HCT116 (cell line): ENCODE data around the gene N4BP3.

Experiments
- EZH2 ChIP-seq: fragments of 200-600 bp; sonication (generic); IDR thresholded peaks from 2 replicates; pipeline ENCODE4 v1.6.1; 2017; ENCODE audit warnings: antibody characterized with exemption, mixed run types
- EZH2phosphoT487 ChIP-seq: fragments of 200-600 bp; IDR thresholded peaks from 2 replicates; pipeline ENCODE4 v1.6.1; 2018; ENCODE audit warnings: antibody characterized with exemption, borderline replicate concordance
- SP1 ChIP-seq: IDR thresholded peaks from 2 replicates; pipeline ENCODE4 v1.6.1; 2012; ENCODE audit warnings: low read depth
- SRF ChIP-seq: IDR thresholded peaks from 2 replicates; pipeline ENCODE4 v1.6.1; 2012; ENCODE audit warnings: low read depth
- TF ChIP-seq, protein P1 (sequence below), 3 experiments: fragments of 200-600 bp in 1 of 3; sonication (generic) in 1 of 3; IDR thresholded peaks in 2 of 3; conservative IDR thresholded peaks in 1 of 3; 2 replicates each; pipeline ENCODE4 v1.5.1; 2012 to 2017; ENCODE audit warnings: low read depth in 2 of 3, low read length in 2 of 3, antibody characterized with exemption in 1 of 3, borderline replicate concordance in 1 of 3, control low read depth in 1 of 3, mild to moderate bottlenecking in 1 of 3, mixed read lengths in 1 of 3, mixed run types in 1 of 3, moderate library complexity in 1 of 3; ENCODE audit not compliant: insufficient read depth in 1 of 3
- TF ChIP-seq, protein P2 (sequence below): IDR thresholded peaks from 2 replicates; pipeline ENCODE4 v1.6.1; 2012; ENCODE audit warnings: low read depth
- TF ChIP-seq, protein P3 (sequence below): IDR thresholded peaks from 2 replicates; pipeline ENCODE4 v1.6.1; 2012
- TF ChIP-seq, protein P4 (sequence below): IDR thresholded peaks from 2 replicates; pipeline ENCODE4 v1.6.1; 2011; ENCODE audit warnings: mild to moderate bottlenecking, low read length, moderate library complexity; ENCODE audit not compliant: insufficient replicate concordance; ENCODE audit errors: extremely low read depth

DNA sequence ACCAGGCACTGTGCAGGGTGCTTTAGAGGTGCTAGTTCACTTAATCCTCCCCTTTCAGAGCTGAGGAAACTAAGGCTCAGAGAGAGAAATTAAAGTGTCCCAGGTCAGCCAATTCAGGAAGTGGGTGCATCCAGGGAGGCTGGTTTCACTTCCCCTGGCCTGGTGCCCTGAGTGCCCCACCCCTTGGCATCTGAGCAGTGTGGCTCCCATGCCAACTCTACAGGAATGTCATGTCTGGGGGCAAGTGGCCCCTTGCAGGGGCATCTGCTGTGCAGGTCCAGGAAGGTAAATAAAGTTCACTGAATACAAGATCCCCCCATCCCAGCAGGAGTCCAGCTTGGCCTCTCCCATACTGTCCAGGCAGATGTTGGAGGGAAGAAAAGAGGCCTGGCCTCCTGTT lies 4.4 kb upstream of the N4BP3 start:
- TF ChIP-seq SP1 (no peak), EZH2 (no peak), SRF (no peak), EZH2phosphoT487 (no peak)
- TF ChIP-seq, protein P1, sequence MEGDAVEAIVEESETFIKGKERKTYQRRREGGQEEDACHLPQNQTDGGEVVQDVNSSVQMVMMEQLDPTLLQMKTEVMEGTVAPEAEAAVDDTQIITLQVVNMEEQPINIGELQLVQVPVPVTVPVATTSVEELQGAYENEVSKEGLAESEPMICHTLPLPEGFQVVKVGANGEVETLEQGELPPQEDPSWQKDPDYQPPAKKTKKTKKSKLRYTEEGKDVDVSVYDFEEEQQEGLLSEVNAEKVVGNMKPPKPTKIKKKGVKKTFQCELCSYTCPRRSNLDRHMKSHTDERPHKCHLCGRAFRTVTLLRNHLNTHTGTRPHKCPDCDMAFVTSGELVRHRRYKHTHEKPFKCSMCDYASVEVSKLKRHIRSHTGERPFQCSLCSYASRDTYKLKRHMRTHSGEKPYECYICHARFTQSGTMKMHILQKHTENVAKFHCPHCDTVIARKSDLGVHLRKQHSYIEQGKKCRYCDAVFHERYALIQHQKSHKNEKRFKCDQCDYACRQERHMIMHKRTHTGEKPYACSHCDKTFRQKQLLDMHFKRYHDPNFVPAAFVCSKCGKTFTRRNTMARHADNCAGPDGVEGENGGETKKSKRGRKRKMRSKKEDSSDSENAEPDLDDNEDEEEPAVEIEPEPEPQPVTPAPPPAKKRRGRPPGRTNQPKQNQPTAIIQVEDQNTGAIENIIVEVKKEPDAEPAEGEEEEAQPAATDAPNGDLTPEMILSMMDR (IDR thresholded peaks at IDR 0.05 in 2 of 3, conservative IDR thresholded peaks at IDR 0.05 in 1 of 3; ENCODE audit: borderline replicate concordance in 1 of 3, insufficient read depth in 1 of 3, low read depth in 2 of 3, low read length in 2 of 3) = no peak
- TF ChIP-seq, protein P2, sequence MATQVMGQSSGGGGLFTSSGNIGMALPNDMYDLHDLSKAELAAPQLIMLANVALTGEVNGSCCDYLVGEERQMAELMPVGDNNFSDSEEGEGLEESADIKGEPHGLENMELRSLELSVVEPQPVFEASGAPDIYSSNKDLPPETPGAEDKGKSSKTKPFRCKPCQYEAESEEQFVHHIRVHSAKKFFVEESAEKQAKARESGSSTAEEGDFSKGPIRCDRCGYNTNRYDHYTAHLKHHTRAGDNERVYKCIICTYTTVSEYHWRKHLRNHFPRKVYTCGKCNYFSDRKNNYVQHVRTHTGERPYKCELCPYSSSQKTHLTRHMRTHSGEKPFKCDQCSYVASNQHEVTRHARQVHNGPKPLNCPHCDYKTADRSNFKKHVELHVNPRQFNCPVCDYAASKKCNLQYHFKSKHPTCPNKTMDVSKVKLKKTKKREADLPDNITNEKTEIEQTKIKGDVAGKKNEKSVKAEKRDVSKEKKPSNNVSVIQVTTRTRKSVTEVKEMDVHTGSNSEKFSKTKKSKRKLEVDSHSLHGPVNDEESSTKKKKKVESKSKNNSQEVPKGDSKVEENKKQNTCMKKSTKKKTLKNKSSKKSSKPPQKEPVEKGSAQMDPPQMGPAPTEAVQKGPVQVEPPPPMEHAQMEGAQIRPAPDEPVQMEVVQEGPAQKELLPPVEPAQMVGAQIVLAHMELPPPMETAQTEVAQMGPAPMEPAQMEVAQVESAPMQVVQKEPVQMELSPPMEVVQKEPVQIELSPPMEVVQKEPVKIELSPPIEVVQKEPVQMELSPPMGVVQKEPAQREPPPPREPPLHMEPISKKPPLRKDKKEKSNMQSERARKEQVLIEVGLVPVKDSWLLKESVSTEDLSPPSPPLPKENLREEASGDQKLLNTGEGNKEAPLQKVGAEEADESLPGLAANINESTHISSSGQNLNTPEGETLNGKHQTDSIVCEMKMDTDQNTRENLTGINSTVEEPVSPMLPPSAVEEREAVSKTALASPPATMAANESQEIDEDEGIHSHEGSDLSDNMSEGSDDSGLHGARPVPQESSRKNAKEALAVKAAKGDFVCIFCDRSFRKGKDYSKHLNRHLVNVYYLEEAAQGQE = no peak
- TF ChIP-seq, protein P3, sequence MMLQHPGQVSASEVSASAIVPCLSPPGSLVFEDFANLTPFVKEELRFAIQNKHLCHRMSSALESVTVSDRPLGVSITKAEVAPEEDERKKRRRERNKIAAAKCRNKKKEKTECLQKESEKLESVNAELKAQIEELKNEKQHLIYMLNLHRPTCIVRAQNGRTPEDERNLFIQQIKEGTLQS = no peak
- TF ChIP-seq, protein P4, sequence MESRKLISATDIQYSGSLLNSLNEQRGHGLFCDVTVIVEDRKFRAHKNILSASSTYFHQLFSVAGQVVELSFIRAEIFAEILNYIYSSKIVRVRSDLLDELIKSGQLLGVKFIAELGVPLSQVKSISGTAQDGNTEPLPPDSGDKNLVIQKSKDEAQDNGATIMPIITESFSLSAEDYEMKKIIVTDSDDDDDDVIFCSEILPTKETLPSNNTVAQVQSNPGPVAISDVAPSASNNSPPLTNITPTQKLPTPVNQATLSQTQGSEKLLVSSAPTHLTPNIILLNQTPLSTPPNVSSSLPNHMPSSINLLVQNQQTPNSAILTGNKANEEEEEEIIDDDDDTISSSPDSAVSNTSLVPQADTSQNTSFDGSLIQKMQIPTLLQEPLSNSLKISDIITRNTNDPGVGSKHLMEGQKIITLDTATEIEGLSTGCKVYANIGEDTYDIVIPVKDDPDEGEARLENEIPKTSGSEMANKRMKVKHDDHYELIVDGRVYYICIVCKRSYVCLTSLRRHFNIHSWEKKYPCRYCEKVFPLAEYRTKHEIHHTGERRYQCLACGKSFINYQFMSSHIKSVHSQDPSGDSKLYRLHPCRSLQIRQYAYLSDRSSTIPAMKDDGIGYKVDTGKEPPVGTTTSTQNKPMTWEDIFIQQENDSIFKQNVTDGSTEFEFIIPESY = no peak
